Measurements from ENCODE around the gene OR4C6.

GRCh38 chr11:55701429-55701828 is 39.4 kb downstream of the OR4C6 start:
- TF ChIP-seq CTCF (IDR thresholded peaks at IDR 0.05) (no peak), EZH2 (IDR thresholded peaks at IDR 0.05; ENCODE audit: borderline replicate concordance, insufficient read depth, low read depth, low read length, poor library complexity, severe bottlenecking) (no peak)

Measured in B cell (primary cell).